GM19238 (cell line): ENCODE measurements around the gene LARP1.
"Not testable (repeated sequence)": the region's sequence is repeated elsewhere in the genome, so short reads cannot be mapped to it uniquely, and the experiment has no call there.

Experiments
- DNase-seq: peaks from one replicate; pipeline ENCODE4 v3.0.0; 2011; ENCODE audit warnings: low spot score; ENCODE audit not compliant: insufficient read length

The LARP1 gene

GRCh38 chr5:154822896-154823295 is 67.7 kb downstream of the LARP1 start:
- DNase-seq = not testable (repeated sequence)

- DNase-seq = no peak
These were observed 68.4 kb downstream of the LARP1 start for GRCh38 chr5:154823605-154824004.

DNA sequence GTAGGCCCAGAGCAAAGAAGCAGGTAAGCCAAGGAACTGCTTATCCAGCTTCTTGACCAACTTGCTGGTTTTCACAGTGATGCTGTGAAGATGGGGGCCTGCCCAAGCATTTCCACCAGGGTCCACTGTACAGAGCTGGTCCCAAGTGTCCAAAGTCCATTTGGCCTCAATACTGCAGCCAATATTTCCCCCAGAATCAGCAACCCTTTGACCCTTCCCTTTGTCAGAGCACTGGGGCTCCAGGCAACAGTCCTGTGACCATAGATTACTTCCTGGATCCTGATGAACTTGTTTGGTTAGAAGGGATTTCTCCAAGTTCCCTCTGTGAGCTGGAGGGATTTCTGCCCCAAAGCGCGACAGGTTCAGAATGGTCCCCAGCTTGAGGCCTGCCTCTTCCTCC is 68.9 kb downstream of the LARP1 start:
- no peak for DNase-seq

GRCh38 chr5:154829181-154829588 is 74.0 kb downstream of the LARP1 start:
- DNase-seq = no peak

- no peak for DNase-seq
These were observed 74.5 kb downstream of the LARP1 start for GRCh38 chr5:154829589-154830218.

DNA sequence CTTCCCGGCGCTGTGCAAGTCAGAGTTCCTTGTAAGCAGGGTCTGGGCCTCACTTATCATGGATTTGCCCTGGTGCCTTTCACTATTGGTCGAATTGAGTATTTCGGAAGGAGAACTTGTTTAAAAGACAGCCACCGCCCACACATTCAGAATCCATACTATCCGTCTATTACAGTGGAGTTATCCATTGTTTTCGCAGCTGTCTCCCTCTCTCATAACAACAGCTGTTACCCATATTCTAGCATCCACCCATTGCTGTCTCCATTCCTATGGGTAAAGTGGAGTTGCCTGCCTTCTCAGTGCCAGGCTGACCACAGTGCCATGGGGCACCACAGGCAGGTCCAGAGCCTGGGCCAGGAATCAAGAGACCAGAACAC is 75.0 kb downstream of the LARP1 start:
- DNase-seq = no peak

DNA sequence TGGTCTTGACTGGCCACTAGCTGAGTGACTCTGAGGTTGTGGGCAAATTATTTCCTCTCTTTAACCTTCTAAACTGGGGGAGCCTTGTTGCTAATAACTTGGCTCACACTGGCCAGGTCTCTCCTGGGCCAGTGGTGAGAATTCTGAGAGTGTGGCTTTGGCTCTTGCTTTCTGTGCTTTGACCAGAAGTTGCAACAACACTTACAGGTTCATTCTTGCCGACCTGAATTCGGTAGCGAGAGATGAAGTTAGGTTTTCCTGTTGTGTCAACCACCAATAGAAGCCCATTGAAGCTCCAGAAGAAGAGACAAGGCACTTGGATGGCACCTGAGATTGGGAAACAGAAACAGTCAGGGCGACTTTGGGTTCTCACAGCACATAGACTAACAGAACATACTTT is 75.4 kb downstream of the LARP1 start:
- no peak for DNase-seq

- no peak for DNase-seq
These were observed 76.3 kb downstream of the LARP1 start for GRCh38 chr5:154831451-154831850.

DNA sequence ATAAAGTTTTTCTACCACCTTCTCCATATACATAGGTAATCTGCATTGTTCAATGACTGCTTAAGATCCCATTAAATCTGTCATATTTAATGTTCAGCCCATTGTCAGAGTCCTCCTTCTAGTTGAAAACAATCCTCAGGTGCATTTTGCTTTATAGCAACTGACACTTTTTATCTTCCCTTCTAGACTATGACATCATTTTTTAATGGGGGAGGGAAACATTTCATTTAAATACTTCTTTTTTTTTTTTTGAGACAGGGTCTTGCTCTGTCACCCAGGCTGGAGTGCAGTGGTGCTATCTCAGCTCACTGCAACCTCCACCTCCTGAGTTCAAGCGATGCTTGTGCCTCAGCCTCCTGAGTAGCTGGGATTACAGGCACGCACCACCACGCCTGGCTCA is 77.6 kb downstream of the LARP1 start:
- DNase-seq = not testable (repeated sequence)

- no peak for DNase-seq
These were observed 78.9 kb downstream of the LARP1 start for GRCh38 chr5:154834053-154834452.

DNA sequence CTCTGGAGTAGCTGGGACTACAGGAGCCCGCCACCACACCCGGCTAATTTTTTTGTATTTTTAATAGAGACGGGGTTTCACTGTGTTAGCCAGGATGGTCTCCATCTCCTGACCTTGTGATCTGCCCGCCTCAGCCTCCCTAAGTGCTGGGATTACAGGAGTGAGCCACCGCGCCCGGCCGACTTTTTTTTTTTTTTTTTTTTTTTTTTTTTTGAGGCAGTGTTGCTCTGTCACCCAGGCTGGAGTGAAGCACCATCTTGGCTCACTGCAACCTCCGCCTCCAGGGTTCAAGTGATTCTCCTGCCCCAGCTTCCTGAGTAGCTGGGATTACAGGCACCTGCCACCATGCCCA is 80.5 kb downstream of the LARP1 start:
- DNase-seq = not testable (repeated sequence)

GRCh38 chr5:154836225-154836624 is 81.0 kb downstream of the LARP1 start:
- DNase-seq = no peak

DNA sequence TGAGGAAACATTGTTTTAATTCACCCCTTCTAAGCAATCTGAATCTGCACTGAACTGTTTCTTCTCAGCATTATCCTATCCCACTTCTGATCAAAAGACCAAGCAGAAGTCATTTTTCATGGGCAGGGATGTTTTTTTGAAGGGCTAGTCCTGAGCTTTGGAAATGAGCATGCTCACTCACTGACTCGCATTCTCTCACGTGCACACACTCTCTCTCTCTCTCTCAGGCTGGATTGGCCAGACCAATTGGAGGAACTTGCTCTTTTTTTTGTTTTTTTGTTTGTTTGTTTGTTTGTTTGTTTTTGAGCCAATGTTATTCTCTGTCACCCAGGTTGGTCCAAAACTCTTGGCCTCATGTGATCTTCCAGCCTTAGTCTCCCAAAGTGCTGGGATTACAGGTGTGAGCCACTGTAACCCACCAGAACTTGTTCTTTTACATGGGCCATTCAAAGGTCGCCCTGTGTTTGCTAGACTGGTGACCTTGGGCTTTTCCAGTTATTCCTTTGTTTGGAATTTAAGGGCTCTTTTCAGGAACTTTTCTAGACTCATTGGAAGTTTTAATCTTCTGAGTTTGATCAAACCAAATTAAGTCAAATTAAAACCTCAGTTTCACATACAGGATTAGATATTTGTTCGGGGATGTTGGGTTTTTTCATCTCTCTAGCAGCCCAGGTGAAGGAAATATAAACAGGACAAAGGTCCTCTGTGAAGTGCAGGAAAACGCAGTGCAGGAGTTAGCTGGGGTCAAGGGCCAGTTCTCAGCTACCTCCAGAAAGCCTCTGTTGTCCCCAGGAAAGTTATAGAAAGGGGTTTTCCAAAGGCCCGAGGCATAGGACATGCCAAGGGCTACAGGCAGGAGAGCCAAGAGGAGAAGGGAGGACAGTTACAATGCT is 82.1 kb downstream of the LARP1 start:
- no peak for DNase-seq

- DNase-seq = no peak
These were observed 85.5 kb downstream of the LARP1 start for GRCh38 chr5:154840435-154841272.

- no peak for DNase-seq
These were observed 86.1 kb downstream of the LARP1 start for GRCh38 chr5:154841273-154841661.

DNA sequence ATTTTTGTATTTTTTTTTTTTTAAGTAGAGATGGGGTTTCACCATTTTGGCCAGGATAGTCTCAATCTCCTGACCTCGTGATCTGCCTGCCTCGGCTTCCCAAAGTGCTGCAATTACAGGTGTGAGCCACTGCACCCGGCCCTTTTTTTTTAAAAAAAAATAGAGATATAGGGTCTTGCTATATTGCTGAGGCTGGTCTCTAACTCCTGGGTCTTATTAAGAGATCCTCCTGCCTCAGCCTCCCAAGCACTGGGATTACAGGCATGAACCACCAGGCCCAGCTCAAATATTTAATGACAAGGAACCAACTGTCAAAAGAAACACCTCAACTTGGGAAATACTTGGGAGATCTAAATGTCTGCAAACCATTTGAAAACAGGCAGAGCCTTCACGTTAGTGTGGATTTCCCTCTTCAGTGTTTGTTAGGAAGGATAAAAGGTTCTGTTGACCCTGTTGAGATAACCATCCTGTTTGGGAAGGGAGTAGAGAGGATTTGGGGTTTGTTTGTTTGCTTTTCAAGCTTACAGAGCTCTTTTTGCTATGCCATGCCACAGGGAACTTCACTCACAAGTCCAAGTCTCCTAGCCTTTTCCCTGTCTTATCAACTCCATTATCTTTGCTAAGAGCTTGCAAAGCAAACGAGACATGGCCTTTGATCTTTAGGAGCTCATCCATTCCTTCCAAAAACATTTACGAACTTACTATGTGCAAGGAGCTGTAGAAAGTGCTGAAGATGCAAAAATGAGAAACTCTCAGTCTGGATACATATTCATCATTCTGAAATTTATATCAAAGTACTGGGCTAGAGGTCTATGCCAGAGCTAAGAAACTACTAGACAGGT is 87.7 kb downstream of the LARP1 start:
- DNase-seq = no peak

DNA sequence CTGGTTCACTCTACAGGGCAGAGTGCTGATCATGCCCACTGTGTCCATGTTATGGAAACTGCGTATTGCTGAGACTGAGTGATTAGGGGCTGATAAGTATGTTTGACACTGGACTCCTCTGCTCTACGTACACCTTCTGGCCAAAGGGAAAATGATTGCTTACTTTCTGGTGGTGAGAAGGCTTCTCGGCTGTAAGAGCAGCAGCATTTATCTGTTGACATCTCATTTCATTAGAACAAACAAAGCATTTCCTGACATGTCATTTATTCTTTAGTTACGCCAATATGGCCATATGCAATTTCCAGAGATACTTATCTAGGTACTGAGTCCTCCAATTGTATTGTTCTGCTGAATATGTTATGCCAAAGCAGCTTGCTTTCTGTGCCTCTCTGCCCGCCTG is 89.6 kb downstream of the LARP1 start:
- no peak for DNase-seq

DNA sequence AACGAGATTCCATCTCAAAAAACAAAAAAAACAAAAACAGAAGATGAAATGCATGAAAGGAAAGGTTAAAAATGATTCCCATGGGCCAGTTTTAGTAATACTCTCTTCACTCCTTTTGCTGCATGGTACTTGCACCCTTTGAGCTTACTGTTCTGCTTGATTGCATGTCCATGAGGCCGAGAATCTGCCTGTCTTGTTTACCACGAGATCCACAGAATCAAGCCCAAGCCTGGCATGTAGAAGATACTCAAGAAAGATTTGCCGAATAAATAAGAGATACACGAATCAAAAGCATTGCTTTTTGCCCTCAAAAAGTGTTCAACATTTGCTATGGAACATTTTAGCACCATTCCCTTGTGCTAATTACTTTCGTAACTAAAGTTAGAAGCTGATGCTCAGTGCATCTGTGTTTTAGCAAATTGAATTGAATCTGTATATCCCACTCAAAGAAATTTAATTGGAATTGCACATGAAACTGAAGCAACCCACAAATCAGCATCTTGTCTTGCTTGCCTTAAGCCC is 94.1 kb downstream of the LARP1 start:
- no peak for DNase-seq

DNA sequence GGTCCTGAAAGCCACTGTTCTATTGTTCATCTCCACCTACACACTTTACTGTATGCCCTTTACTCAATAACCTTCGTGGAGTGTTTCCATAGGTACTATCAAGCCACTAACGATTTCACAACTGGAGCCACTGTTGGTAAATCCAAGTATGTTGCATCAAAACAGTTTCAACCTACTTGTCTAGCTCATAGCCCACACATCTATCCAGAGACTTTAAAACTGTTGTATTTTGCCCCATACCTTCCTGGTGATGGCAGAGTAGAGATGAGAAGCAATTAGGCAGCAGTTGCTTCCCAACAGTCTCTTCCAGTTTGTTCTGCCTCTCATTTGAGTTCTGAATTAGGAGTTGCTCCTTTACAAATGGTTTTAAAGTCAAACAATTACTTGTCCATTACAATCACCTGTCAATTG is 94.6 kb downstream of the LARP1 start:
- no peak for DNase-seq

DNA sequence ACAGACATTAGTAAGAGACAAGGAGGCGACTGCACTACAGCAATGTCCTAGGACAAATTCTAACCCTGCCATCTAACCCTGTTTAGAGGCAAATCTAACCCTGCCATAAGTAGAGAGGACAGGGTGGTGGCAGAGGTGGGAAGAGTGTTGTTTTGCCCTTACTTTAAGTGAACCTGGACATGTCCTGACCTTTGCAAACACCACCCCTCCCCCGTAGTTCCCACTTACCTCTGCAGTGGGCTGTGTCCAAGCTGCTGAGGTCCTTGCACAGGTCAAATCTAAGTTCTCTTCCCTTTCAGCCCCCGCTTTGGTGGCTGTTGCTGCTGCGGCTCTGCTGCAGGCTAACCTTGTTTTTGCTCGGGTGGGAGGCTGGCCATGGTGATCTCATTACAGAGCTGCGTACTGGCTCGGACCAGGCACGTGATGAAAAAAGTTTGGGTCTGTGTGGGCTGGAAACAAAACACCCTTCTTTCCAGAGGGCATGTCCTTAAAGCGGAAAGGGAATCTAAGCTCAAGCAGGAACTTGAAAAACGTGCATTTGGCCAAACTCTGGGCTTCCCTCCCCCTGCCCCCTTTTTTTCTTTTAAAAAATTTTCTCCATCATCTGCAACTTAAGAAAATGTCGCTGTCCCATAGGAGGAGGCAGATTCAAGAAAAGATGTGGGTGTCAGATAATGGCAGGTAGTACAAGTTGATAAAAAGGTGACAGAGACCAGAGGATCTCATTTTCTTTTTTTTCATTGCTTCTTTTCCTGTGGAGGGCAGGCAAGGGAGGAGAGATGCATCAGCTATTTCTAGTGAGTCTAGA is 95.3 kb downstream of the LARP1 start, which contains the start of gene FAXDC2:
Gene FAXDC2 (minus strand): TSS at position 349 of the 808 bp plus-strand sequence. CDS start 12,425 bp downstream, outside the sequence.
- DNase-seq = no peak
